HG03095 (cell line): ENCODE data around the gene NEURL1.

Experiments
- ATAC-seq: cut with Tn5 transposase; IDR thresholded peaks from one replicate; pipeline ENCODE4 v1.9.1; 2021; ENCODE audit warnings: moderate library complexity; ENCODE audit not compliant: unreplicated experiment

Gene NEURL1

GRCh38 chr10:103562383-103562782 lies 68.9 kb downstream of the NEURL1 start:
- ATAC-seq: no peak

- no peak for ATAC-seq
These were observed 70.0 kb downstream of the NEURL1 start for GRCh38 chr10:103563231-103564115.

- no peak for ATAC-seq
These were observed 70.6 kb downstream of the NEURL1 start for GRCh38 chr10:103564116-103564501.

GRCh38 chr10:103564776-103565520 lies 71.4 kb downstream of the NEURL1 start:
- no peak for ATAC-seq

- no peak for ATAC-seq
These were observed 73.0 kb downstream of the NEURL1 start for GRCh38 chr10:103566536-103566935.

DNA sequence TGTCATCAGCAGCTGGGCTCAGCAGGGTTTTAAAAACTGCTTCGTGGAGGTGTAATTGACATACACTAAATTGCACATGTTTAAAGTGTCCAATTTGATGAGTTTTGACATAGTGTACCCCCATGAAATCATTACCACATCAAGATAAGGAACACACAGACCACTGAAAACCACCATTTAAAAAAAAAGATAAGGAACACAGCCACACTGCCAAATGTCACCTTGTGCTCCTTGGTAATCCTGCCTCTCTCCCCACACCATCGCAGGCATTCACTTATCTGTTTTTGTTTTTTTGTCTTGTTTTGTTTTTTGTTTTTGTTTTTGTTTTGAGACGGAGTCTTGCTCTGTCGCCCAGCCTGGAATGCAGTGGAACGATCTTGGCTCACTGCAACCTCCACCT lies 75.0 kb downstream of the NEURL1 start:
- no peak for ATAC-seq

- no peak for ATAC-seq
These were observed 76.4 kb downstream of the NEURL1 start for GRCh38 chr10:103569896-103570295.

GRCh38 chr10:103570844-103571655 lies 77.5 kb downstream of the NEURL1 start:
- no peak for ATAC-seq

- no peak for ATAC-seq
These were observed 78.1 kb downstream of the NEURL1 start for GRCh38 chr10:103571656-103571975.

- no peak for ATAC-seq
These were observed 79.1 kb downstream of the NEURL1 start for GRCh38 chr10:103572347-103573204.

- ATAC-seq: no peak
These were observed 79.6 kb downstream of the NEURL1 start for GRCh38 chr10:103573205-103573487.

DNA sequence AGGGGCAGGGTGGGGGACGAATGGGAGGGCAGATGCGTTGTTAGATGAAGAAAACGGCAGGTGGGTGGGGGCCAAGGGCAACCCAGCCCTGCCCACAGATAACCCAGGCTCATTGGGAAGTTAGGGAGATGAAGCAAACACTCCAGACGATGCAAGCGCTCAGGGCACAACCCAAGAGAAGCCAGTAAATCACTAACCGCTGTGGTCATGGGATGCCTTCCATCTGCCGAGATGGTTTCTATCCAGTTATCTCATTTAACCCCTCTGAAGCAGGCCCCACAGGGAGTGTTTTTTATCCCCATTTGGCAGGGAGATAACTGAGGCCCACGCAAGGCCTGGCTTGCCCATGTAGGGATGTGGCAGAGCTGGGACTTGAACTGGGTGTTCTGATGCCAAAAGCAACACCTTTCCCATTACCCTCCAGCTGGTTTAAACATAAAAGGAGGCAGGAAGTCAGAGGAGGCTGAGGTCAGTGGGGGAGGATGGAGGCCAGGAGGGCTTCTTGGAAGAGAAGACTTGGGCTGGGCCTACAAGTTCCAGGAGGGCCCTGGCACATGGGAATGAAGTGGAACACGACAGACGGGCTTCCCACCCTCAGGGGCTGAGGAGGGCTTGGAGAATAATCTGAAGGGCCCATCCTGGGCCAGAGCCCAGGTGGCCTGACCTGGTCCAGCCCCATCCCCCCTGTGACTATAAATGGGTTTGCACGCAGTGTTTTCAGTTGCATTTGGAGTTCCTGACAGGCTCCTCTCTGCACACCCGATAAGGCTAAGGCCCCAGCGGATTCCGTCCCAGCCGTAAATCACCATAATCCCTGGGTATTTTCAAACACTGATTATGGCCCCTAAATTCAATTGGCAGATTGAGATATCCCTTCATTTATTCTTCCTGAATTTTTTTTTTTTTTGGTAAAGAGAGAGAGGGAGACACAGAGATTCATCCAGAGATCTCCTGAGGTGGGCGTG lies 80.9 kb downstream of the NEURL1 start:
- no peak for ATAC-seq

DNA sequence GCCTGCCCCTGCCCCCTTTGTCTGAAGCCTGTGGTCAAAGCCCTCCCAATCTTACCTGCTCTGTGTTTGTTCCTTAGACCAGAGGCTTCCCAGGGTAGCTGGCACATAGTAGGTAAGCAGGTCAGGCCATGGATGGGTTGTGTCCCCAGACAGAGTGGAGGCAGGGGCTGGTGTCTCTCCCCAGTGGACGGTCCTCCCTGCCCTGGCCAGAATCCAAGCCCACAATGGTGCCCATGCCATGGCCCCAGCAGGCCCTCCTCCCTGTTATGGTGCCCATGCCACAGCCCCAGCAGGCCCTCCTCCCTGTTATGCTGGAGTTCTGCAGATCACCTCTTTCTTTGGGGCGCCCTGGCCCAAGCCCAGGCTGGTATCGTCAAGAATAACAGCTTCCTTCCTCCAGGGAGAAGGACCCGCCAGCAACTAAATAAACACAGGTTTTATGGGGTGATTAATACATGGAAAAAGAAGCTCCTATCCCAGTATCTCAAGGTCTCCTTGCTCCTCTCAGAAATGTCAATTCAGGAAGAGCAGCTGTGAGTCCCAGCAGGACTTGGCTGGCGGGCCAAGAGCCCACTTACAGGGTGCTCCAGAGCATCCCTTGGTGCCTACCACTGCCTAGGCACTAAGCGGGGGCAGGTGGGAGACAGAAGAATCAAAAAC lies 82.0 kb downstream of the NEURL1 start:
- ATAC-seq: no peak

GRCh38 chr10:103576076-103576471 lies 82.6 kb downstream of the NEURL1 start:
- no peak for ATAC-seq

DNA sequence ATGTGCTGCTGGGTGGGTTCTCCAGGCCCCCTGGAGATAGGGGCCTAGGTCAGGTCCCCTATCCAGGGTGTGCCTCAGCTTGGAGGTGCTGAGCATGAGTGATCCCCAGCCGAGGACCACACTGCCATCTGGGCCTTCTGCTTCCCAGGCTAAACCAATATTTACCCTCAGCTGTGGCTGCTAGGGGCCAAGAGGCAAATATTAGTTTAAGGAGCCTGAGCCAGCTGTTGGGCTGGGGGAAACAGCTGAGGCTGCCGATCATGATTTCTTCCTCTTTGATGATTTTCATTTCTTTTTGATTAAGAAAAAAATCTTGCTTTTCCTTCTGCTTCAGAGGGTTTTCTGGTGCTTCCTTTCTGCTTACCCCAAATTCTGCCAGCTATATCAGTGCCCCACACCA lies 83.4 kb downstream of the NEURL1 start:
- no peak for ATAC-seq

DNA sequence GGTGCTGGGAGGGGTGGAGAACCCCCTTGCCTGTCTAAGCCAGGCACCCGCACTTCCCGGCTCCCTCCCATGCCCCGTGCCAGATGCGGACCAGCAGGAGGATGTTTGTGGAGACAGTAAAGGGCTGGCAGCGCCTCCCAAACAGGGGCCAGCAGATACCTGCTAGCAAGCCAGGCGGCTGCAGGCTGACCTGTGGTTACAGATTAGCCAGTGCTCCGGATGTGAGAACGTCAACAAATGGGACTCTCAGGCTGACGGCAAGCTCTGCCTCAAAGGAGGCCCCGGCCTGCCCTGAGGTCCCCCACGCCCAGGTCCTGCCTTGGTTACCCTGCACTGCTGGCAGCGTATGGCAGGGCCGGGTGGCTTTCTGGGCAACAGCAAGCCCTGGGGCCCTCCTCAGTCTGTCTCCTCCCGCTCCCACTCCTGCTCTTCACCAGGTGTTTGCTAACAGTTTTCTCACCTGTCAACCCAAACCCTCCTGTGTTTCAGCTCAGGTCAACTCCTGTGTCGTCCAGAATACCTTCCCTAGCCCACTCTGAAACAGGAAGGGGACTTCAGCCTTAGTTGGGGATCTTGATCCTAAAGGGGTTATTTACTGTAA lies 85.4 kb downstream of the NEURL1 start:
- ATAC-seq: peak; percentile 81

DNA sequence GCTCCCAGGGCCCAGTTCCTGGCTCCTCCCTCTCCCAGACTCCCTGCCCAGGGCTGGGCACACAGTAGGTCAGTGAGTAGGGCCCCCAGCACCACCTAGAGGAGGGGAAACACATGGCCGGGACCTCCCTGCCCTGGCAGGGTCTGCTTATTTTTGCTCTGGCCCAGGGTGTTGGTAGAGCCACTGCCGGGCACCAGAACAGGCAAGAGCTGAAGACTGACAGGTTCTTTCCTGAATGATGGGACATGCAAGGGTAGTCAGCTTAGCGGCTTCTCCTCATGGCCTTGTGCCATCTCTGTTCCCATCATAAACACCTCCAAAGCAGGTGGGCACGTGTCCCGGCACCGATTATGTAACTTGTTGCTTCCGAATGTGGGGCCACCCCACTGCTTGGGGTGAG lies 86.5 kb downstream of the NEURL1 start:
- ATAC-seq: no peak

GRCh38 chr10:103580430-103580829 lies 86.9 kb downstream of the NEURL1 start:
- no peak for ATAC-seq

- ATAC-seq: no peak
These were observed 88.0 kb downstream of the NEURL1 start for GRCh38 chr10:103581499-103581898.
